GM21619 (cell line): ENCODE measurements around the gene C3orf20.

ENCODE experiments used
- ATAC-seq: cut with Tn5 transposase; IDR thresholded peaks from one replicate; pipeline ENCODE4 v1.9.1; 2021; ENCODE audit not compliant: unreplicated experiment

Gene C3orf20

GRCh38 chr3:14698601-14699244 lies 23.8 kb downstream of the C3orf20 start:
- ATAC-seq = no peak

GRCh38 chr3:14699643-14700042 lies 24.7 kb downstream of the C3orf20 start:
- ATAC-seq = no peak

GRCh38 chr3:14700891-14701290 lies 25.9 kb downstream of the C3orf20 start:
- ATAC-seq = no peak

GRCh38 chr3:14701676-14702075 lies 26.7 kb downstream of the C3orf20 start:
- no peak for ATAC-seq

- no peak for ATAC-seq
Observed at GRCh38 chr3:14703128-14703750, 28.3 kb downstream of the C3orf20 start.

GRCh38 chr3:14703791-14704190 lies 28.9 kb downstream of the C3orf20 start:
- ATAC-seq = no peak

DNA sequence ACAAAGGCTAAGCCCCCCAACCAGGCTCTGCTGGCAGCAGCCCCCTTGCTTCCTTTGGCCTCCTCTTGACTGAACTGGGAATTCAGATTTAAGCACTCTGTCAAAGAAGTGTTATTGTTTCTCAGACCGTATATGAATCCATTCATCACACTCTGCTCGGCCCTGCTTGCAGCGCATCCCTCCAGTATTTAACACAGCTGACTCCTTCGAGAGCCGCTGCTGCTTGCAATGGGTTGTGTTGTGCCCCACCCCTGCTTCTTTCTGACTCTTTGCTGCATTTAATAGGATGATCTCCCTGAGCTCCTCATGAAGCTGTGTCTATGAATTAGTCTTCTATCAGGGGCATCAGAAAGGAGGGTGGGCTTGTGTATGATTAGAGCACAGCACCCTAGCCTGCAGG lies 31.2 kb downstream of the C3orf20 start:
- ATAC-seq = no peak

GRCh38 chr3:14716591-14716990 lies 41.6 kb downstream of the C3orf20 start:
- no peak for ATAC-seq

DNA sequence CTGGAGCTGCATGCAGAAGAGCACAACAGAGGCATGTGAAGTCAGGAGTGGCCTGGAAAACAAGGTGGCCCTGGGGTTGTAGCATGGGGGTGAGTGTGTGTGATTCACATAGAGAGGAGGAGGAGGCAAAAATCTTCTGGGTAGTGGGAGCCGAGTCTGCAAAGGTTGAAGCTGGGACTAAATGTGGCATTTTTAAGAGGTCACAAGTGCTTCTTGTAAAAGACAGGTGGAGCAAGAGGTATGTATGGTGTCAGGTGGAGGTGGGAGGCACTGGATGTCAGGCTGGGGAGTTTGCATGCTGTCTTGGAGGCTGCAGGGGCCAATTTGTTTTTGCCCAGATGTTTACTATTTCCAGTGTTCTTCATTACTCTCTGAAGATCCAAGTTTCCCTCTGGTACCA lies 42.4 kb downstream of the C3orf20 start:
- ATAC-seq = no peak

GRCh38 chr3:14718539-14718938 lies 43.6 kb downstream of the C3orf20 start:
- peak; percentile 61 for ATAC-seq

DNA sequence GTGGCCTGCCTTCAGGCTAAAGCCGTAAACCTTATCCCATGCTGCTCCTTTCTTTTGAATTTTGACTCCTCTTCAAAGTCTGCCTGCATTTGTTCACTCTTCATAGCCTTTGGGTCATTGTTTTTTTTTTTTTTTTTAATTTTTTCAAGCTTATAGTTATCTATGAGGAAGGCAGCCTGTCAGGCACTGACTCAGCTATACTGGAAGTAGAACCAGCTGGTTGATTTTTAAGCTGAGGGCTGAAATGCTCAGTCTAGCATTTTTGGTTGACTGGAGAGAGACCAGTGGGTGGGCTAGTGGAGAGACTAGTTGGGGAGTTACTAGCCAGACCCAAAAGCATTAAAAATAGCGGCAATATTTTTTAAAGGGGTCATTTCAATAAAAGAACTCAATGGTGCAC lies 44.1 kb downstream of the C3orf20 start:
- peak; percentile 42 for ATAC-seq

GRCh38 chr3:14721126-14721864 lies 46.4 kb downstream of the C3orf20 start:
- ATAC-seq = no peak

DNA sequence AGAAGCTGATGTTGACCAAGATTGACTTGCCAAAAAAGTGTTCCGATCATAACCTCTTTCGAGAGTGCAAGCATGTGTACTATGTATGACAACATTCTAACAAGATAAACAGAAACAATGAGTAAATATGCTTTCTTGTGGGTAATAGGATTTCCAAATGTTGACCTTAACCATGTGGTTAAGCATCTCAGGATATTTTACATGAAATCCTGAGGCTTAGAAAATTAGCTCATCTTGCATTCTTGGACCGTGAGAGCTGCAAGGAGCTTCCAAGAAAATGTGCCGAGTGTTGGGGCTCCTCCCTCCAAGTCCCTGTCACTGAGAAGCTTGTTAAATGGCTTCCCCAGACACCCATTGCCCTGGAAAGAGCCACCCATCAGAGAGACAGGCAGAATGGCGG lies 50.1 kb downstream of the C3orf20 start:
- ATAC-seq = no peak

- no peak for ATAC-seq
Observed at GRCh38 chr3:14725564-14726440, 50.9 kb downstream of the C3orf20 start.

GRCh38 chr3:14726441-14726780 lies 51.5 kb downstream of the C3orf20 start:
- no peak for ATAC-seq

DNA sequence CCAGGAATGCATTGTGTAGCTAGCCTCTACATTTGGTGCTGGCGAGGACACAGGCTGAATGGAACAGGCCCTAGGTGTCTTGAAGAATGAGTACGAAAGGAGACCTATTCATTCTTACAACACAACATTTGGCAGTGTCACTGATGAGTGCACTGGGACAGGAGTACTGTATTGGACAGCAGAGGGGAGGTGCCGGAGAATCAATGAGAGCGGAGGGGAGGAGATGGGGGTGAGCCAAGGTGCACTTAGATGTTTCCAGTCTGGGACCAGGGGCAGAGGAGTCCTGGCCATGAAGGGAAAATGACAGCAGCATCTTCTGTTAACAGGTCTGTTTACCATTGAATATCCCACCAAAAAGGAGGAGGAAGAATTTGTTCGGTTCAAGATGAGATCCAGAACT lies 53.2 kb downstream of the C3orf20 start:
- no peak for ATAC-seq

DNA sequence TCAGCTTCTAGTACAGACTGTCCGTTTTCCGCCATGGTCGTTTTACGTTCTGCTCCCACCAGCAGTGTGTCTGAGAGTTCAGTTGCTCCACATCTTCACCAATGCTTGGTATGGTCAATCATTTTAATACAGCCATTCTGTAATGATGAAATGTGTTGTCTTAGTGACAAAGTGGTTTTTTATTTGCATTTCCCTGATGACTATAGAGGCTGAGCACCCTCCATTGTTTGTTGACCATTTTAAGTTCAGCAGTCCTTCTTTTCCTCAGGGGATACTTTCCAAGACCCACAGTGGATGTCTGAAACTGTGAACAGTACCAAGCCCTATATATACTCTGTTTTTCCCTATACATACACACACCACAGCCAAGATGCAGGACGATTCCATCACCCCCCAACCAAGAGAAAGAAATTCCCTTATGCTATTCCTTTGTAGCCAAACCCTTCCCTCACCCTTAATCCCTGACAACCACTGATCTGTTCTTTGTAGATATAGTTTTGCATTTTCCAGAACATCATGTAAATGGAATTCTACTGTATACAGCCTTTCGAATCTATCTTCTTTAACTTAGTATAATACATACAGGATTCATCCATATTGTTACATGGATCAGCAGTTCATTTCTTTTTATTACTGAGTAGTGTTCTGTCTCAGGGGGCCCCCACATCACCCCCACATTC lies 55.9 kb downstream of the C3orf20 start:
- no peak for ATAC-seq

GRCh38 chr3:14740983-14741382 lies 66.0 kb downstream of the C3orf20 start:
- ATAC-seq = no peak

GRCh38 chr3:14741510-14741909 lies 66.6 kb downstream of the C3orf20 start:
- ATAC-seq = no peak

DNA sequence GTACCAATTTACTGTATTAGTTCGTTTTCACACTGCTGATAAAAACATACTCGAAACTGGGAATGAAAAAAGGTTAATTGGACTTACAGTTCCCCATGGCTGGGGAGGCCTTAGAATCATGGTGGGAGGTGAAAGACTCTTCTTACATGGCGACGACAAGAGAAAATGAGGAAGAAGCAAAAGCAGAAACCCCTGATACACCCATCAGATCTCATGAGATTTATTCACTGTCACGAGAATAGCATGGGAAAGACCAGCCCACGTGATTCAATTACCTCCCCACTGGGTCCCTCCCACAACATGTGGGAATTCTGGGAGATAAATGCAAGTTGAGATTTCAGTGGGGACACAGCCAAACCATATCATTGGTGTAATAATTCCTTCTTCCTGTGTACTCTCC lies 69.6 kb downstream of the C3orf20 start:
- ATAC-seq = no peak

- no peak for ATAC-seq
Observed at GRCh38 chr3:14750650-14751049, 75.7 kb downstream of the C3orf20 start.
